GM21529 (cell line): ENCODE data around the gene ERCC6L.

ENCODE experiments used
- ATAC-seq: cut with Tn5 transposase; IDR thresholded peaks from one replicate; pipeline ENCODE4 v1.9.1; 2021; ENCODE audit not compliant: unreplicated experiment

The ERCC6L gene, protein sequence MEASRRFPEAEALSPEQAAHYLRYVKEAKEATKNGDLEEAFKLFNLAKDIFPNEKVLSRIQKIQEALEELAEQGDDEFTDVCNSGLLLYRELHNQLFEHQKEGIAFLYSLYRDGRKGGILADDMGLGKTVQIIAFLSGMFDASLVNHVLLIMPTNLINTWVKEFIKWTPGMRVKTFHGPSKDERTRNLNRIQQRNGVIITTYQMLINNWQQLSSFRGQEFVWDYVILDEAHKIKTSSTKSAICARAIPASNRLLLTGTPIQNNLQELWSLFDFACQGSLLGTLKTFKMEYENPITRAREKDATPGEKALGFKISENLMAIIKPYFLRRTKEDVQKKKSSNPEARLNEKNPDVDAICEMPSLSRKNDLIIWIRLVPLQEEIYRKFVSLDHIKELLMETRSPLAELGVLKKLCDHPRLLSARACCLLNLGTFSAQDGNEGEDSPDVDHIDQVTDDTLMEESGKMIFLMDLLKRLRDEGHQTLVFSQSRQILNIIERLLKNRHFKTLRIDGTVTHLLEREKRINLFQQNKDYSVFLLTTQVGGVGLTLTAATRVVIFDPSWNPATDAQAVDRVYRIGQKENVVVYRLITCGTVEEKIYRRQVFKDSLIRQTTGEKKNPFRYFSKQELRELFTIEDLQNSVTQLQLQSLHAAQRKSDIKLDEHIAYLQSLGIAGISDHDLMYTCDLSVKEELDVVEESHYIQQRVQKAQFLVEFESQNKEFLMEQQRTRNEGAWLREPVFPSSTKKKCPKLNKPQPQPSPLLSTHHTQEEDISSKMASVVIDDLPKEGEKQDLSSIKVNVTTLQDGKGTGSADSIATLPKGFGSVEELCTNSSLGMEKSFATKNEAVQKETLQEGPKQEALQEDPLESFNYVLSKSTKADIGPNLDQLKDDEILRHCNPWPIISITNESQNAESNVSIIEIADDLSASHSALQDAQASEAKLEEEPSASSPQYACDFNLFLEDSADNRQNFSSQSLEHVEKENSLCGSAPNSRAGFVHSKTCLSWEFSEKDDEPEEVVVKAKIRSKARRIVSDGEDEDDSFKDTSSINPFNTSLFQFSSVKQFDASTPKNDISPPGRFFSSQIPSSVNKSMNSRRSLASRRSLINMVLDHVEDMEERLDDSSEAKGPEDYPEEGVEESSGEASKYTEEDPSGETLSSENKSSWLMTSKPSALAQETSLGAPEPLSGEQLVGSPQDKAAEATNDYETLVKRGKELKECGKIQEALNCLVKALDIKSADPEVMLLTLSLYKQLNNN

DNA sequence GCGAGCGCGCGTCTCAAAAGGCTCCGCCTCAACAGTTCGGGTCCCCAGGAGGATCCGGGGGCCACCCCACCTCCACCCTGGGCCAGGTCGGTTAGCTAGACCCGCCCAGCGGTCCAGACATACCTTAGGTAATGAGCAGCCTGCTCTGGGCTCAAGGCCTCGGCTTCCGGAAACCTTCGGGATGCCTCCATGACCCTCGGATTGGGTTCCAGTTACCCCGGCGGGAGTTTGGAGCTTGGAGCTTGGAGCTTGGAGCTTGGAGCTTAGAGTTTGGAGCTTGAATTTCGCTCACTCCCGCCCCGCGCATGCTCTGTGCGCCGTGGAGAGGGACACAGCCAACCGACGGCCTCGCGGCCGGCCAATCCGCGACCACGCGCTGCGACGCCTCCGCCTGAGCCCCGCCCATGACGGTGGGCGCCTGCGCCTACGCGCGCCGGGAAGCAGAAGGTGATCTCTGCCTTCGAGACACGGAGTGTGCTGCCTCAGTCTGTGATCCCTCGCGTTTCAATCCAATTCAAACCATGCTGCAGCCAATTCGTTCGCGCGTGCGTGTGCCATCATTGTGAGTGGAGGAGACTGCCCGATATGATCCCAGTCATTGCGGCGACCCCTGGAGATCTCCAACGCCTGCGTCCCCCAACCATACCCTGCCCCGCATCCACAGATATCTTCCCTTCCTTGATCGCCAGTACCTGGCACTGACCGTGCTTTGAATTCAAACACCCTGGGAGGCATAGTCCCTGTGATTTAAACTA is at the start of gene ERCC6L:
ERCC6L (minus strand) TSS at position 307 of the 755 bp plus-strand sequence; CDS start at position 191, 116 bp downstream.
- ATAC-seq, result peak; percentile 96

DNA sequence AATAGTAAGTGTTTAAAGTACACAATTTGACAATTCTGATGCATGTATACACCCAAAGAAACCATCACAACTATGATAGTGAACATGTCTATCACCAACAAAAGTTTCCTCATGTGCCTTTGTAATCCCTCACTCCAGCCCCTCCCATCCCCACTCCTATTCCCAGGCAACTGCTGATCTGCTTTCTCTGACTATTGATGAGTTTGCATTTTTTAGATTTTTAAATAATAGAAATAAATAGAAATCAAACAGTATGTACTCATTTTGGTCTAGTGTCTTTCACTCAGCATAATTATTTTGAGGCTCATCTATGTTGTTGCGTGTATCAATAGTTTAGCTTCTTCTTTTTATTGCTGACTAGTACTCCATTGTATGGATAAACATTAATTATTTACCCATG is 43.5 kb upstream of the ERCC6L start:
- no peak for ATAC-seq

DNA sequence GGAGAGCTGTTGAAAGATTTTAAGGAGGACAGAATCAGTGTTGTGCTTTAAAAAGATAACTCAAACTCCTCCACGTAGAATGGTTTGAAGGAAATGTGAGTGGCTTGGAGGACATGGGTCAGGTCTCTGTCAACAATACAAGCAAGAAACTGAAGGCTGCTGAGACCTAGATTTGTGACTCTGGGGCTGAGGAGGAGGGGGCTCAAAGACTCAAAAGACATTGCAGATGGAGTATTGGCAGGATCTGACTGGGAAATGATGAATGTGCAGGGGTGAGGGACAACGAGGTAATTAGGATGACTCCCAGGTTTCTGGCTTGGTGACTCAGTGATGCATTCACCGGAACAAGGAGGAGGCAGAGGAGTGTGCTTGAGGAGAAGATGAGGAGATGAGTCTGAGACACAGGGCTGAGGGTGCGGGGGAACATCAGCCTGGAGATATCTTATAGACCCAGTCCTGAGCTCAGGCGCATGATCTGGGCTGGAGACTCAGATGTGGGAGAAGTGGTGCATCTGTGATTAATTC is 41.6 kb upstream of the ERCC6L start:
- ATAC-seq, result no peak

DNA sequence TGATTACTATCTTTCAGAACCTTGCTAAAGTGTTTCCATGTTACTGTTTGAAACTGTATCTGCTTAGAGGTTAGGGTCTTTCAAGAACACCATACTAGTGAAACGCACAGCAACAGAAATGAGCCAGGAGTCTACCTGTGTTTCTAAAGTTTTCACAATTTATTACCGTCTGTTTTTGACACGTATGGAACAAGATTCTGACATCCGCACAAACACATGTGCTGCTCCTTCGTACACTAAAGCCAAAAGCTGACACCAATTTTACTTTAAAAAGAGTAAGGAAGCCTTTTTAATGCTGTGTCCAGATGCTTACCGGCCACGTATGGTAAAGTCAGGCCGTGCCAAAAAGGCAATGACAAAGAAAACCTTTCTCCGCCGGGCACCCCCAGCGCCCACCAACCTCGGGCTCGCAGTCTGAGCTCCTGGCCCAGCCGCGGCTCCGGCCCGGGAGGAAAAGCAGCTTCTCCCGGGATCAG is 37.7 kb upstream of the ERCC6L start:
- peak; percentile 9 for ATAC-seq

DNA sequence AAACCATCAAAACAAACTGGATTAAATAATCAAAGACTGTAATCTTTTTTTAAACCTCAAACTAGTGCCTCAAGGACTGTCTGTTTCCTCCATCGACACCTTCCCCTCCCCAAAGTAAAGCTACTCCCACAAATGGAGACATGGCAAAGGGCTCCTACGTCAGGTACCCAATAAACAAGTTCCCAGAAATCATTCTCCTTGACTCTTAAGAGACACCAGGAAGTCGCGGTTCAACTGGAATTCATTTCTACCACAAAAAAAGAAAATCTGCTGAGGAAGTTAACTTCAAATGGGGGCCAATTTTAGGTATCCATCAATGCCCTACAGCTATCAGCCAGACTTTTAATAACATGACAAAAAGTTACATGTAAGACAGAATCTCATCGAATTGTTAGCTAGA is 35.7 kb upstream of the ERCC6L start:
- no peak for ATAC-seq

DNA sequence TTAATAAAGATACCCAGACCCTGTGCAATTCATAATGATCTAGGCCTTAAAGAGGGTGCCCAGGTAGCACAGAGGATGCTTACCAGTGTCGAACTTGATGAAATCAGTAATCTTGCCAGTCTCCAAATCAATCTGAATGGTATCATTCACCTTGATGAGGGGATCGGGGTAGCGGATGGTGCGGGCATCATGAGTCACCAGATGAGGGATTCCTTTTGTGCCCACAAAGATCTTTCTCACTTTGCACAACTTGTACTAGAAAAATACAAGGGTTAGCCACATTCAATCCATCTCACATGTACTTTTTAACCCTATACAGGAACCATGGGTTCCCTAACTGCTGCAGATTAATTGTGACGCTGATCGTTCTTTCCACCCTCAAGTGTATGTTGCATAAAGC is 34.9 kb upstream of the ERCC6L start:
- no peak for ATAC-seq

DNA sequence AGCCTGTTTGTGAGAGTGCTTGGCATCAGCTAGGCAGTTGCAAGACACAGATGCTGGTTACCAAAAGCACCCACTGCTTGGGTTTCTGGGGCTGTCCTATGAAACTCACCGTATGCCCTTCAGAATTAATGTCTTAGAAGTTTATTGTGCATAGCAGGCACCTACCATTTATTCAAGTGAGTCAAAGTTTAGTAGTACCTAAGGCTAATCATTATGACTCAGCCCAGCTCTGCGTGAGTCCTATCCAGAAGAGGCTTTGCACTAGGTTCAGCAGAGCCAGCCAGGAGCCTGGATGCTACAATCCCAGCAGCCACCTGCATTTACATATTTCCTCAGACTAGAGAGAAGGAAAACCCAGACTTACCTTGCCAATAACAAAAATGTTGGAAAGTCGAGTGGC is 34.0 kb upstream of the ERCC6L start:
- no peak for ATAC-seq

DNA sequence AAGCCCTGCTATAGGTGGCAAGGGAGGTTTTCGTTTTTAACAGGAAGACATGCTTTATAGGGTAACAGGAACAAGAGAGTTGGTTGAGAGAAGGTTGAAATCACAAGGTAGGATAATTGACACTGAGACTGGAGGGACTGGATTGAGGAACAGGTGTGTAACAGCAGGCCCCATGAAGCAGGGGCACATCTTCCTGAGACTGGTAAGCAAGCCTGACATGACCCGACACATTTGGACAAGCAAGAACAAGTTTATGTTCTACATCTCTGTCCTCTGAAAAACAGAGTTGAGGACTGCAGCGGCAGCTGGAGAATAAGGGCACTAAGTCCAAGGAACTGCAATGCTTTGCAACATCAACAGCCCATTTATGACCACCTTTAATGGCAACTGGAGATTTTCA is 33.0 kb upstream of the ERCC6L start:
- no peak for ATAC-seq

DNA sequence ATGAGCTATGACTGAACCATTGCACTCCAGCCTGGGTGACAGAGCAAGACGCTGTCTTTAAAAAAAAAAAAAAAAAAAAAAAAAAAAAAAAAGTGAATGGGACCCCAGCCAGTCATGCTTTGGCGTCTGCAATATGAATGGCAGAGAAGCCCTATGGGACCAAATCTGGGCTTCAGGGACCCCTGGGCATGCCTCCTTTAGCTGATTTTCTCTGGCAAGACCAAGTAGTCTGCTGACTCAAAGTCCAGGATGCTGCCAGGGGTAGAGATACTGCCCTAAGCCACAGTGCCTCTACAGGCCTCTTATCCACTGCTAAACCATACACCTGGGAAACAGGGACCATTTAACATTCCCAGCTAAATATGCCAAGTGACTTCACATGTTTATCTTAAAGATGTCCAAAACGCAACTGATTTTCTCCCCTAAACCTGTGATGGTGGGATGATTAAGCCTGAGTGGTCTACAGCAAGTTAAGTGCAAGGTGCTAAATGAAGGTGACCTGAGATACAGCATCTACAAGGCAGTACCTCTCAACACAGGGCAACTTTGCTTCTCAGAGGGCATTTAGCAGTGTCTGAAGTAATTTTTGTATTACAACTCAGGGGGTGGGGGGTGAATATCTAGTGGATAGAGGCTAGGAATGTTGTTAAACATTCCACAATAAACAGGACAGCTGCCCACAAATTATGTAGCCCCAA is 32.4 kb upstream of the ERCC6L start:
- no peak for ATAC-seq

DNA sequence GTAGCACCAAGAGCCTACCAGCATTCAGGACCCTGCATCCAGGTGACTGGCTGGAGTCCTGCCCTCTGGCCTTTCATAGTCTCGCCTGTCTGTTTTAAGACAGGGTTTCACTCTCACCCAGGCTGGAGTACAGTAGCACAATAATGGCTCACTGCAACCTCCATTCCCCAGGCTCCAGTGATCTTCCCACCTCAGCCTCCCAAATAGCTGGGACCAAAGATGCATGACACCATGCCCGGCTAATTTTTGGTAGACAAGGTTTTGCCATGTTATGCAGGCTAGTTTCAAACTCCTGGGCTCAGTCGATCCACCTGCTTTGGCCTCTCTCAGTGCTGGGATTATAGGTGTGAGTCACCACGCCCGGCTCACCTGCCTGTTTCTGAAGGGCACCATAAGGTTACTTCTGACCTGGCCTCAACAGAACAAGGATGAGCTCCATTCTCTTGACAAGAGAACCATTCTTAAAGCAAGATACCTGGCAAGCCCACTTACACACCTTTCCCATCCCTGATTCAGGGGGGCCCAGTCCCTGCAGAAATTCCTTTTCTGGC is 31.6 kb upstream of the ERCC6L start:
- ATAC-seq, result no peak

DNA sequence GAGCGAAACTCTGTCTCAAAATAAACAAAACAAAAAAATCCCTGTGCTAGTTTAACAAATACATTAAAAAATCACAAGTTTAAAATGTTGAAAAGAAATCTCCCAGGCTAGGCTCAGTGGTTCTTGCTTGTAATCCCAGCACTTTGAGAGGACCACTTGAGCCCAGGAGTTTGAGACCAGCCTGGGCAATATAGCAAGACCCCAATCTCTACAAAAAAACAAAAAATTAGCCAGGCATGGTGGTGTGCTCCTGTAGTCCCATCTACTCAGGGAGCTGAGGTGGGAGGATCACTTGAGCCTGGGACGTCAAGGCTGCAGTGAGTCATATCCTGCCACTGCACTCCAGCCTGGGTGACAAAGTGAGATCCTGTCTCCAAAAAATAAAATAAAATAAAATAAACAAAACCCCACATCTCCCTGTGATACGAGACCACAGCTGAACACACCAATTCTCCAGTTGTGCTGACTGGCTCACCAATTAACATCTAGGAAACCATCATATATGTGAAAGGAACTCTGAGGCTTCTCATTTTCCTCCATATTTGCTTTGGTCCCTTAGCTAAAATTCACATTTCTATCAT is 30.9 kb upstream of the ERCC6L start:
- ATAC-seq, result no peak

DNA sequence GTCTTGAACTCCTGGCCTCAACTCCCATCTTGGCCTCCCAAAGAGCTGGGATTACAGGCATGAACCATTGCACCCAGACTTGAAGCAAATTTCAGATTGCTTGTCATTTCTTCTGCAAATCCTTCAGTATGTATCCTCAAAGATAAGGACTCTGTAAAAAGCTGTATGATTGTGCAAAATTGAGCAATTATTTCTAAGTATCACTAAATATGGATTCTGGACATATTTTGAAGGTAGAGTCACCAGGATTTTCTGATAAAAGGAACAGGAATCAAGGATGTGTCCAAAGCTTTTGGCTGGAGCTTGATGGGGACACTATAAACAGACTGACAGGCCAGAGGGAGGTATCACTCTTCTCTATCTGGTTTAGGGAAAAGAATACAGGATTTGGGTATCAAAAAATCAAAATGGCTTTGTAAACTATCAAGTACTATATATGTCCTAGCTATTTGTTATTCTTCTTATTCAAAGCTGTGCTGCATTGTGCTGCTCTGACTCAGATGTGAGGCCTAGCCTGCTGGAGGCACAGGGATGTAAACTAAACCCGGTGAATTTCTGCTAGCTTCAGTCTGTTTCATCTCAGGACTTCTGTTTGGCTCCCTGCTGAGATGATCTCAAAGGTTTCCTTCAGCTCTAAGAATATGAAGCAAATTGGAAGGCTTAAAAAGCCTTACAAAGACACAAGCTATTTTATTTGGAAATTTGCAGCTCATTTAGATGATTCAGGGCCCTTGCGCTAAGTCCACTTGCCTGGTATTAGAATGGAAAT is 30.0 kb upstream of the ERCC6L start:
- ATAC-seq, result no peak

DNA sequence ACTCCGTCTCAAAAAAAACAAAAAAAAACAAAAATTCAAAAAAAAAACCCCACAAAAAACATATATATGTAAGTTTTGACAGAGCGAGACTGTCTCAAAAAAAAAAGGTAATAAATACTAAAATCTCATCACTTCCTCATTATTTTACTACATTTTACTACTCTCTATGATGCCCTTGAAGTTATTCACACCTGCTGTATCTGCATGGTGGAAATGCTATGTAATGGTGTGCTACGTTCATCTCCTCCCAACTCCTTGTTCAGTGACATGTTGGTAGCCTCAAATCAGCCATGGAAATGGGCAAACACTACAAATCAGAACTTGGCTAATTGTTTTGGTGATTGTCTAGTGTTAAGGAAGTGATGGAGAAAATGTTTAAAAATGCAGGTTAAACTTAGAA is 26.4 kb upstream of the ERCC6L start:
- ATAC-seq, result no peak

DNA sequence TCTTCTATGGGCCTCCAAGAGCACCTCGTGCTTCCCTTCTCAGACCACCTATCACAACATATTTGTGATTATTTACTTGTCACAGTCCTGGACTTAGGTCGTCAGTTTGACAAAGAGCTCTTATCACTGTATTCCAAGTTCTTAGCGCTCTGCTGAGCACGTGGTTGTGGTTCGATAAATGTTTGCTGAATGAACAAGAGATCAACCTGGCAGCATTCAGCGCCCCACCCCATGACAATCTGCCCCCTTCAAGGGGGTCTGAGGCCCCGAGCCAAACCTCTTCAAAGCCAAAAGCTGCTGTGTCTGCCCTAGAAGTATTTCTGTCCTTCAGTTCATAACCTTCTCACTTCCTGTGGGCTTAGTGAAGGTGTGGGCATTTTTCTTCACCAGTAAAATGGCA is 23.2 kb upstream of the ERCC6L start:
- ATAC-seq, result no peak

DNA sequence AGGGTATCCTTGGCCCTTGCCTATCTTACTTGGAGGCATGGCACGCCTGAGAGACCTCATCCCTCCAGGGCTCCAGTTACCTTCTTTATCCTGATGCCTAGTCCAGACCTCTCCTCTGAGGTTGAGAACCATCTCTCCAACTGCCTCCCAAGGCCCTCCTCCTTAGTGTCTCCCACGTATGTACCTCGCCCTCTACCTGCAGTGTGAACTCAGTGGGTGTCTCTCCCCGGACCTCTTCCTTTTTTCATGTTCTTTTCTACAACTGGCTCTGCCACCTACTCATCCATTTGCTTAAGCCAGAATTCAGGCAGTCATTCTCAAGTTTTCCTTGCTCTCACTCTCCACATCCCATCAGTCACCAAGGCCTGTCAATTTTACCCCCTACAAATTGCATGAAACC is 21.6 kb upstream of the ERCC6L start:
- ATAC-seq, result no peak

DNA sequence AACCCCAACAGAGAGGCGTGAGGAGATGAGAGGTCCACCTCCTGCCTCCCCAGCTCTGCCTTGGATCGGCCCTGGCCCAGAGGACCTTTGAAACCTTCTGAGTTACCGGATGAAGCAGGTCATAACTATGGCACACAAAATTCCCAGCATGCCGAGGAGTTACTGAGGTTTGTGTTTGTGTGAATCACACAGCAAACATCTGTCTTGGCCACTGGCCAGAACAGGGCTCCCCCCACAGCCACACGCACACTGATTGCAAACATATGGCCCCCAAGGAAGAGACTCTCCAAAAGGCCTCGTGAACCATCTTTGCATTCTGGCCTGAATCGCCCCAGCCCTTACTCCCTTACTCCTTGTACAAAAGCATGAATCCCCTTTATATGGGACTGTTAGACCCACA is 19.3 kb upstream of the ERCC6L start:
- no peak for ATAC-seq

DNA sequence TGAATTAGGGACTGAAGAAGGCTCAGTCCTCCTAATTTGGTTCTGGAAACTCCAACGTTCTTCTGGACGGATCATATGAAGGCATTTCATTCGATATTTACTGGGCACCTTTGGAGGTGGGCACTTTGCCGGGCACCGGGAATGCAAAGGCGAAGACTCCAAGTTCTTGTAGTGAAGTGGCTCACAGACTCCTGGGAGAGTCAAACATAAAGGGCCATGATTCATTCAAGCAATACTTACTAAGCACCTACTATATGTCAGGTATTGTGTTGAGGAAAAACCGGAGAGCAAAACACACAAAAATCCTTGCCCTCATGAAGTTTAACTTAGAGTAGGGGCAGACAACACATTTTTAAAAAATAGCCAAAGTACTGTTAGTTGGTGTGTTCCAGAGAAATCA is 17.0 kb upstream of the ERCC6L start:
- ATAC-seq, result no peak

DNA sequence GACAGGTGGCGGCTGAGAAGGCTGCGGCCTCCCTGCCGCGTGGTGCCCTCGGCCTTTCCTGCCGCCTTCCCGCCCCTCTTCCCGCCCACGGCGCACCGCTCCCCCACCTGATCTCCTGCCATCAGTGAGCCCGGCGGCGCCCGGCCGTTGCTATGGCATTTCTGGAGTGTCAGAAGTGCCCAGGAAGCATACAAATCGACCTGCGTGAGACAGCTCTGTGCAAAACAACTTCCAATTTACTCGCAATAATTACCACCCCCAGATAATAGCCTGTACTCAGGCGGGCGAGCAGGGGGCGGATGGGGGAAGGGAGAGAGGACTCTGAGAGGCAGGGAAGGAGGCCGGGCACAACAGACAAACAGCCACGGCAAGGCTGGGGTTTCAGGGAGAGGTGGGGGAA is 16.6 kb upstream of the ERCC6L start:
- ATAC-seq, result no peak
